Right atrium auricular region (tissue), 2 donors: ENCODE measurements around the gene ERMP1. TPM values are rescaled to one million over a fixed set of nuclear protein-coding genes. Genes with fewer than 3 reads are reported as not detected.

ENCODE experiments used
- DNase-seq: peaks from one replicate; pipeline ENCODE4 v3.0.0-alpha.2; 2019; ENCODE audit warnings: low spot score
- H3K27ac ChIP-seq, 2 donors: fragments of 200-600 bp; sonication (generic); 1 replicate in 1 of 2; 2 replicates in 1 of 2; pipeline ENCODE4 v1.5.1; 2016 to 2019
- H3K27me3 ChIP-seq, 2 donors: fragments of 200-600 bp; sonication (generic); one replicate each; pipeline versions ENCODE4 v1.5.1 to v1.6.0; 2017 to 2019
- H3K36me3 ChIP-seq: fragments of 200-600 bp; sonication (generic); one replicate; pipeline ENCODE4 v1.5.1; 2016
- H3K4me1 ChIP-seq, 2 donors: fragments of 200-600 bp; sonication (generic); one replicate each; pipeline versions ENCODE4 v1.5.1 to v1.6.0; 2017 to 2019
- H3K4me3 ChIP-seq, 2 donors: fragments of 200-600 bp; sonication (generic); 1 replicate in 1 of 2; 2 replicates in 1 of 2; pipeline ENCODE4 v1.5.1; 2017 to 2019; ENCODE audit warnings: mild to moderate bottlenecking in 1 of 2, moderate library complexity in 1 of 2
- H3K9me3 ChIP-seq, 2 donors: fragments of 200-600 bp; sonication (generic); one replicate each; pipeline ENCODE4 v1.5.1; 2019
- CTCF ChIP-seq, 2 donors: fragments of 200-600 bp; sonication (generic); IDR thresholded peaks; one replicate each; pipeline ENCODE4 v1.5.1; 2019; ENCODE audit warnings: antibody characterized with exemption in 2 of 2
- total RNA-seq, 2 donors: library from RNA; depleted of rRNA; stranded (reverse); fragments of >200 nt; gene quantifications; one replicate each; pipeline ENCODE4 v1.1.0, GENCODE V29; 2016

Gene ERMP1
- total RNA-seq, 2 donors from 2014 or later, result 10.8 to 27.8 TPM

DNA sequence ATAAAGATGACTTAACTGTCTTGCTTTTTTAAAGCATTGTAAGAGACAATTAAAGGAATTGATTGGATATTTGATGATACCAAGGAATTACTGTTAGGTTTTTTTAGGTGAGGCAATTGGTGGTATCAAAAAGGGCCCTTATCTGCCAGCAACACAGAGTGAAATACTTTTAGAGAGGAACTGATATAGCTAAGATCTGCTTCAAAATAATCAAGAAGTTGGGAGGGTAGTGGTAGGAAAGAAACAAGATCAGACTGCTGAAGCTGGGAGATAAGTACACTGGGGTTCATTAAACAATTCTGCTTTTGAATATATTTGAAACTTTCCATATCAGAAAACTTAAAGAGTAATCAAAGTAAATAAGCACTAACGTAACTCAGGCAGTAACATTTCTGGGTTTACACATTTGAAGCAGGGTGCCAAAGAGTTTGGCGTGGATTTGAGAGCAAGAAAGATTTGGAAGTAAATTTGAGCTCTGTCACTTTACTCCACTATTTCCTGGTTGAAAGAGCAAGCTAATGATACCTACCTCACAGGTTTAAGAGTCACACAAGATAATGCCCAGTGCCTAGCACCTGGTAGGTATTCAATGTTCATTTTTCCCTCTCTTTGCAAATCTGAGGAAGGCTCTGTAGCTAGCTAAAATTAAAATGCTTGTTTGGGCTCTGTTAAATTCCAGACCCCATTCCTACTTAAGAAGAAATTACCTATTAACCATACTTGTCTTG lies 6.9 kb downstream of the ERMP1 start:
- no peak for TF ChIP-seq CTCF (IDR thresholded peaks at IDR 0.05)
- Histone ChIP-seq H3K4me3 (no peak overlapping the region), H3K36me3 (peaks cover 27% of the 10 kb centered on the region), H3K9me3 (no peaks in the 10 kb centered on the region), H3K27ac (no peak overlapping the region), H3K27me3 (no peaks in the 10 kb centered on the region), H3K4me1 (no peaks in the 10 kb centered on the region)
- no peak for DNase-seq

DNA sequence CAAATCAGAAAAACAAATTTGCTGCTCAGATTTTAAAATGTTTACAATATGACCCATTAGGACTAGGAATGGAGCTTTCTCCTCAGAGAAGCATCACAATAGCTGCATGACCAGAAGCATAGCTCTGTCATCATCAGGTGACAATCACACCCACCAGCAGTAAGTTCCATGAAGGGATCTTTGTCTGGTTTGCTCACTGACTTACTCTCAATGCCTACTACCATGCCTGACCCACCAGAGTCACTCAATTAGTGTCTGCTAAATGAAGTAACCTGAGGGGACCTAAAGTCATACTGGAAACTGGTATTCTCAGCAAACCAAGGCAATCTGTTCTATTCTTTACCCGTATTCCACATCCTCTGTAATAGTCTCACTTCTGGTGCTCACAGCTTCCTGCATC lies 7.7 kb downstream of the ERMP1 start:
- TF ChIP-seq CTCF (IDR thresholded peaks at IDR 0.05), result no peak
- H3K4me3 ChIP-seq, result no peak overlapping the region
- no peaks in the 10 kb centered on the region for H3K4me1 ChIP-seq
- H3K36me3 ChIP-seq, result peaks cover 27% of the 10 kb centered on the region
- H3K27ac ChIP-seq, result no peak overlapping the region
- H3K9me3 ChIP-seq, result no peaks in the 10 kb centered on the region
- H3K27me3 ChIP-seq, result no peaks in the 10 kb centered on the region
- no peak for DNase-seq

- no peak overlapping the region for H3K4me3 ChIP-seq
- DNase-seq, result no peak
- TF ChIP-seq CTCF (IDR thresholded peaks at IDR 0.05), result no peak
- no peaks in the 10 kb centered on the region for H3K9me3 ChIP-seq
- H3K27me3 ChIP-seq, result no peaks in the 10 kb centered on the region
- H3K27ac ChIP-seq, result no peak overlapping the region
- H3K36me3 ChIP-seq, result peaks cover 31% of the 10 kb centered on the region
- H3K4me1 ChIP-seq, result no peaks in the 10 kb centered on the region
Measured at GRCh38 chr9:5820425-5820824, 12.5 kb downstream of the ERMP1 start.

GRCh38 chr9:5819174-5819573 lies 13.7 kb downstream of the ERMP1 start:
- no peak for DNase-seq
- Histone ChIP-seq H3K27me3 (no peaks in the 10 kb centered on the region), H3K9me3 (no peaks in the 10 kb centered on the region), H3K36me3 (peaks cover 30% of the 10 kb centered on the region), H3K27ac (no peak overlapping the region), H3K4me1 (no peaks in the 10 kb centered on the region), H3K4me3 (no peak overlapping the region)
- no peak for TF ChIP-seq CTCF (IDR thresholded peaks at IDR 0.05)

GRCh38 chr9:5818424-5819142 lies 14.3 kb downstream of the ERMP1 start:
- no peaks in the 10 kb centered on the region for H3K4me1 ChIP-seq
- peaks cover 24% of the 10 kb centered on the region for H3K36me3 ChIP-seq
- no peak for TF ChIP-seq CTCF (IDR thresholded peaks at IDR 0.05)
- no peaks in the 10 kb centered on the region for H3K27me3 ChIP-seq
- DNase-seq, result no peak
- no peaks in the 10 kb centered on the region for H3K9me3 ChIP-seq
- no peak overlapping the region for H3K4me3 ChIP-seq
- no peak overlapping the region for H3K27ac ChIP-seq
